H1 (cell line): ENCODE measurements around the gene CAMKMT. TPM values are rescaled to one million over a fixed set of nuclear protein-coding genes. Genes with fewer than 3 reads are reported as not detected.

Experiments used
- CTCF ChIA-PET: fragments of 300-600 bp; sonication (Branson Sonifier 250); formaldehyde crosslinking; loops from one replicate; lab custom pipeline; 2021; ENCODE audit not compliant: partially characterized antibody; lab: Charles Lee
- POLR2A ChIA-PET: fragments of 300-600 bp; sonication (Branson Sonifier 250); formaldehyde crosslinking; loops from one replicate; lab custom pipeline; 2021; ENCODE audit warnings: inconsistent platforms; ENCODE audit not compliant: partially characterized antibody; lab: Charles Lee
- DNase-seq, 2 experiments: peaks; one replicate each; pipeline versions ENCODE4 v3.0.0 to v3.0.0-alpha.2; 2010 to 2022; ENCODE audit warnings: low spot score in 2 of 2, low read depth in 1 of 2, mixed read lengths in 1 of 2
- FAIRE-seq: peaks from 2 replicates; lab custom pipeline; 2011; peaks lifted over from hg19 to GRCh38; lab: Jason Lieb, UNC
- H2AFZ ChIP-seq: 2 replicates; pipeline ENCODE4 v1.8.1; 2012; ENCODE audit warnings: low read length, inconsistent platforms
- H2AK5ac ChIP-seq: 2 replicates; pipeline ENCODE4 v1.6.1; 2013; ENCODE audit warnings: low read depth, low read length
- H2BK120ac ChIP-seq: replicated peaks from 2 replicates; pipeline ENCODE3; 2013; ENCODE audit warnings: low read depth, low read length, inconsistent platforms
- H2BK12ac ChIP-seq: 2 replicates; pipeline ENCODE4 v1.6.1; 2013; ENCODE audit warnings: low read depth, low read length
- H2BK15ac ChIP-seq: 2 replicates; pipeline ENCODE4 v1.6.1; 2013; ENCODE audit warnings: low read length
- H2BK20ac ChIP-seq: 2 replicates; pipeline ENCODE4 v1.6.1; 2013; ENCODE audit warnings: low read length
- H2BK5ac ChIP-seq: 2 replicates; pipeline ENCODE4 v1.6.1; 2013; ENCODE audit warnings: low read depth, low read length
- H3K14ac ChIP-seq: 2 replicates; pipeline ENCODE4 v1.6.1; 2013; ENCODE audit warnings: inconsistent platforms; ENCODE audit not compliant: insufficient read length
- H3K18ac ChIP-seq: 2 replicates; pipeline ENCODE4 v1.6.1; 2013; ENCODE audit warnings: low read length; ENCODE audit errors: extremely low read depth
- H3K23ac ChIP-seq: 2 replicates; pipeline ENCODE4 v1.6.1; 2013; ENCODE audit warnings: inconsistent platforms; ENCODE audit not compliant: insufficient read length
- H3K23me2 ChIP-seq: 2 replicates; pipeline ENCODE4 v1.6.1; 2013; ENCODE audit warnings: low read depth, low read length
- H3K27ac ChIP-seq: 2 replicates; pipeline ENCODE4 v1.6.1; 2011; ENCODE audit warnings: low read depth, low read length, inconsistent platforms
- H3K27me3 ChIP-seq, 4 experiments: replicated peaks in 1 of 4; 1 replicate in 1 of 4; 2 replicates in 3 of 4; pipeline versions ENCODE4 v1.6.1 to v1.8.1; 2011 to 2013; ENCODE audit warnings: low read length in 3 of 4, mild to moderate bottlenecking in 3 of 4, inconsistent platforms in 2 of 4, mixed read lengths in 2 of 4, moderate library complexity in 1 of 4; ENCODE audit not compliant: control insufficient read depth in 3 of 4, insufficient read depth in 3 of 4; ENCODE audit errors: extremely low read depth in 1 of 4
- H3K36me3 ChIP-seq, 4 experiments: 2 replicates each; pipeline versions ENCODE4 v1.6.1 to v1.8.1; 2011 to 2013; ENCODE audit warnings: mild to moderate bottlenecking in 4 of 4, low read length in 3 of 4, moderate library complexity in 2 of 4, control low read depth in 1 of 4, inconsistent platforms in 1 of 4; ENCODE audit not compliant: insufficient read depth in 4 of 4, control insufficient read depth in 2 of 4
- H3K4ac ChIP-seq: replicated peaks from 2 replicates; pipeline ENCODE3; 2013; ENCODE audit warnings: low read length, low read depth, mixed read lengths, inconsistent platforms; ENCODE audit not compliant: insufficient read length
- H3K4me1 ChIP-seq, 4 experiments: replicated peaks in 1 of 4; 1 replicate in 1 of 4; 2 replicates in 3 of 4; pipeline versions ENCODE4 v1.6.1 to v1.8.1; 2011 to 2013; ENCODE audit warnings: low read length in 3 of 4, inconsistent platforms in 2 of 4, mixed read lengths in 1 of 4; ENCODE audit not compliant: insufficient read depth in 4 of 4, control insufficient read depth in 3 of 4
- H3K4me2 ChIP-seq, 2 experiments: 2 replicates each; pipeline versions ENCODE4 v1.6.1 to v1.8.1; 2011 to 2013; ENCODE audit warnings: low read depth in 2 of 2, low read length in 2 of 2, control low read depth in 1 of 2, inconsistent platforms in 1 of 2, mild to moderate bottlenecking in 1 of 2; ENCODE audit not compliant: insufficient read depth in 1 of 2
- H3K4me3 ChIP-seq, 4 experiments: fragments of 200-600, 300-600 bp in 1 of 4; sonication (generic), shearing (Covaris generic), sonication (Bioruptor Twin) in 1 of 4; 2 replicates each; pipeline versions ENCODE4 v1.5.1 to v1.8.1; 2011 to 2016; ENCODE audit warnings: low read length in 4 of 4, low read depth in 3 of 4, control low read depth in 2 of 4, inconsistent platforms in 2 of 4, mild to moderate bottlenecking in 2 of 4, mixed read lengths in 1 of 4, moderate library complexity in 1 of 4; ENCODE audit not compliant: insufficient read depth in 2 of 4; ENCODE audit errors: extremely low read depth in 1 of 4
- H3K56ac ChIP-seq: replicated peaks from 2 replicates; pipeline ENCODE3; 2013; ENCODE audit warnings: low read depth, mild to moderate bottlenecking, mixed read lengths, low read length, inconsistent platforms; ENCODE audit not compliant: insufficient read length
- H3K79me1 ChIP-seq: 2 replicates; pipeline ENCODE4 v1.6.1; 2013; ENCODE audit warnings: low read depth, low read length, control low read depth
- H3K79me2 ChIP-seq, 2 experiments: 2 replicates each; pipeline versions ENCODE4 v1.6.1 to v1.8.1; 2012 to 2013; ENCODE audit warnings: low read length in 2 of 2, mild to moderate bottlenecking in 2 of 2, inconsistent platforms in 1 of 2; ENCODE audit not compliant: insufficient read depth in 2 of 2, control insufficient read depth in 1 of 2
- H3K9ac ChIP-seq, 4 experiments: replicated peaks in 1 of 4; 1 replicate in 1 of 4; 2 replicates in 3 of 4; pipeline versions ENCODE4 v1.6.1 to v1.8.1; 2011 to 2013; ENCODE audit warnings: low read depth in 3 of 4, low read length in 3 of 4, control low read depth in 2 of 4, mild to moderate bottlenecking in 2 of 4, moderate library complexity in 2 of 4, inconsistent platforms in 1 of 4; ENCODE audit errors: extremely low read depth in 1 of 4
- H3K9me3 ChIP-seq, 2 experiments: 2 replicates each; pipeline versions ENCODE4 v1.6.1 to v1.8.1; 2012 to 2013; ENCODE audit warnings: mild to moderate bottlenecking in 2 of 2, moderate library complexity in 2 of 2, control low read depth in 1 of 2, inconsistent platforms in 1 of 2, low read depth in 1 of 2, low read length in 1 of 2, mixed read lengths in 1 of 2; ENCODE audit not compliant: insufficient read depth in 2 of 2
- H4K20me1 ChIP-seq, 2 experiments: replicated peaks in 1 of 2; 2 replicates each; pipeline versions ENCODE3 to v1.8.1; 2011 to 2013; ENCODE audit warnings: inconsistent platforms in 2 of 2, low read length in 2 of 2, mild to moderate bottlenecking in 1 of 2; ENCODE audit not compliant: insufficient read depth in 2 of 2, control insufficient read depth in 1 of 2
- H4K5ac ChIP-seq: 2 replicates; pipeline ENCODE4 v1.6.1; 2013; ENCODE audit warnings: low read length, low read depth, mixed read lengths, inconsistent platforms; ENCODE audit not compliant: insufficient read length
- H4K8ac ChIP-seq: 2 replicates; pipeline ENCODE4 v1.8.0; 2013; ENCODE audit warnings: mild to moderate bottlenecking, moderate library complexity, low read length, inconsistent platforms; ENCODE audit not compliant: insufficient read depth; ENCODE audit errors: extremely low read depth
- H4K91ac ChIP-seq: replicated peaks from 2 replicates; pipeline ENCODE3; 2013; ENCODE audit warnings: low read length, mixed read lengths, inconsistent platforms; ENCODE audit not compliant: insufficient read length
- BRCA1 ChIP-seq: IDR thresholded peaks from 2 replicates; pipeline ENCODE4 v1.6.1; 2012; ENCODE audit warnings: low read depth, low read length, improper control_type of control experiment
- EGR1 ChIP-seq: IDR thresholded peaks from 2 replicates; pipeline ENCODE4 v1.6.1; 2011; ENCODE audit warnings: low read depth, low read length, borderline replicate concordance
- GABPA ChIP-seq: IDR thresholded peaks from 2 replicates; pipeline ENCODE4 v1.6.1; 2011; ENCODE audit warnings: mild to moderate bottlenecking, low read length, moderate library complexity, borderline replicate concordance; ENCODE audit not compliant: insufficient read depth
- SAP30 ChIP-seq: fragments of 300-600 bp; sonication (generic); IDR thresholded peaks from 2 replicates; pipeline ENCODE4 v1.7.1; 2012; ENCODE audit warnings: low read length, moderate library complexity, mild to moderate bottlenecking, inconsistent platforms; ENCODE audit not compliant: insufficient read depth, insufficient replicate concordance
- SP1 ChIP-seq: IDR thresholded peaks from 2 replicates; pipeline ENCODE4 v1.6.1; 2011; ENCODE audit warnings: low read depth, low read length
- TAF7 ChIP-seq: optimal IDR thresholded peaks from 2 replicates; pipeline ENCODE3; 2011; ENCODE audit warnings: low read depth, mild to moderate bottlenecking, inconsistent platforms, low read length, moderate library complexity, borderline replicate concordance
- WGBS, 2 experiments: shearing (Covaris generic) in 1 of 2; methylation state at CpG; one replicate each; pipeline versions ENCODE4 v1.1.6 to v1.1.7; 2013 to 2015; ENCODE audit warnings: low lambda C conversion rate in 2 of 2, mixed read lengths in 2 of 2, inconsistent platforms in 1 of 2, low coverage in 1 of 2, missing lambda C conversion rate in 1 of 2; ENCODE audit not compliant: insufficient replicate concordance in 2 of 2, insufficient coverage in 1 of 2, insufficient read length in 1 of 2; ENCODE audit errors: extremely low coverage in 1 of 2, missing lambda C conversion rate in 1 of 2; 5-methylcytosine and 5-hydroxymethylcytosine counted together
- polyA plus RNA-seq, 7 experiments: library from polyadenylated mRNA; depleted of rRNA in 3 of 7; stranded (reverse) in 5 of 7; unstranded in 2 of 7; fragments of >200 nt in 5 of 7; fragments of 200-250 nt in 2 of 7; gene quantifications; 1 replicate in 5 of 7; 2 replicates in 1 of 7; 4 replicates in 1 of 7; pipeline versions ENCODE4 v1.2.1 to v1.2.3, GENCODE V29; 2011 to 2013; ENCODE audit warnings: missing spikeins in 2 of 7, mixed read lengths in 2 of 7
- total RNA-seq: library from RNA; stranded (reverse); fragmentation: NEBNext Ultra II Directional; extraction: Animal tissue kit (Norgen Biotek cat#: 25700); gene quantifications from 2 replicates; pipeline ENCODE4 v1.2.1, GENCODE V29; 2021

CAMKMT gene
- total and polyA plus RNA-seq, 2 of the 8 experiments (the other 6 are each of a cell fraction or from before 2014, with no cell fraction given): 14.7 to 22.4 TPM

GRCh38 chr2:44766220-44766619 lies 404.5 kb downstream of the CAMKMT start:
- no peaks in the 10 kb centered on the region for H3K9me3 ChIP-seq
- H3K4me1 ChIP-seq: peaks cover 5 to 12% (median 8%) of the 10 kb centered on the region in 4 experiments; a peak in 5 of 7 replicates
- H3K18ac ChIP-seq: no peak overlapping the region
- peaks cover 4% of the 10 kb centered on the region for H3K23me2 ChIP-seq
- H2BK5ac ChIP-seq: no peak overlapping the region
- FAIRE-seq: no peak
- H3K14ac ChIP-seq: no peak overlapping the region
- H2AFZ ChIP-seq: no peak overlapping the region
- H4K8ac ChIP-seq: no peak overlapping the region
- peaks cover 0 to 17% (median 14%) of the 10 kb centered on the region in 4 experiments; a peak in 3 of 7 replicates for H3K27me3 ChIP-seq
- no peaks in the 10 kb centered on the region for H3K79me2 ChIP-seq
- H3K36me3 ChIP-seq: no peaks in the 10 kb centered on the region
- no peak overlapping the region for H2AK5ac ChIP-seq
- H2BK15ac ChIP-seq: no peak overlapping the region
- H3K27ac ChIP-seq: no peak overlapping the region
- H2BK20ac ChIP-seq: no peak overlapping the region
- H4K5ac ChIP-seq: no peak overlapping the region
- ChIA-PET POLR2A (no interaction called here), CTCF (interaction anchor here (1.2 to 5.1 kb wide), 4 partner anchors 9 to 206 kb away, joined by 3 to 25 read pairs (median 5); no protein-coding TSS in a partner anchor)
- 93% methylated on average over 5 of the region's 5 CpGs; no CpG with 5 or more reads in 1 of the 2 experiments for WGBS, 2 experiments
- no peak overlapping the region for H3K4ac ChIP-seq
- H3K4me2 ChIP-seq: no peak overlapping the region
- no peaks in the 10 kb centered on the region for H4K20me1 ChIP-seq
- H3K23ac ChIP-seq: no peak overlapping the region
- no peak overlapping the region for H2BK12ac ChIP-seq
- no peak overlapping the region for H2BK120ac ChIP-seq
- no peaks in the 10 kb centered on the region for H3K79me1 ChIP-seq
- H4K91ac ChIP-seq: no peak overlapping the region
- no peak overlapping the region for H3K56ac ChIP-seq
- no peak overlapping the region for H3K9ac ChIP-seq
- no peak for TF ChIP-seq GABPA
- no peak for TF ChIP-seq TAF7
- TF ChIP-seq SAP30: no peak
- no peak for TF ChIP-seq BRCA1
- no peak for TF ChIP-seq EGR1
- no peak for TF ChIP-seq SP1
- no peak overlapping the region for H3K4me3 ChIP-seq
- no peak for DNase-seq
